Cerebellar nuclear complex (tissue), 1 donor: ENCODE measurements around the gene LIN9.
"Not testable (repeated sequence)": the region's sequence is repeated elsewhere in the genome, so short reads cannot be mapped to it uniquely, and the experiment has no call there.

Source experiments
- DNase-seq, 2 experiments: peaks; one replicate each; lab custom pipeline; 2025; lab: John Stamatoyannopoulos, UW

Gene LIN9

GRCh38 chr1:226308723-226309397 is at the start of gene LIN9:
Gene LIN9 (minus strand): TSS chr1:226309164. CDS start chr1:226309139, 25 bp downstream.
- peak in 1 of 2 experiments; percentile 21 for DNase-seq

GRCh38 chr1:226357416-226357815 is 48.5 kb upstream of the LIN9 start:
- no peak for DNase-seq

- DNase-seq = peak; percentile 18 to 61
Observed at GRCh38 chr1:226355669-226356551, 46.9 kb upstream of the LIN9 start.

GRCh38 chr1:226355016-226355415 is 46.1 kb upstream of the LIN9 start:
- DNase-seq = no peak

GRCh38 chr1:226353698-226354525 is 44.9 kb upstream of the LIN9 start:
- no peak for DNase-seq

- DNase-seq = no peak
Observed at GRCh38 chr1:226351709-226352108, 42.7 kb upstream of the LIN9 start.

GRCh38 chr1:226350519-226350865 is 41.5 kb upstream of the LIN9 start:
- DNase-seq = no peak

GRCh38 chr1:226349801-226350518 is 41.0 kb upstream of the LIN9 start:
- no peak for DNase-seq

- no peak for DNase-seq
Observed at GRCh38 chr1:226349081-226349480, 40.1 kb upstream of the LIN9 start.

- DNase-seq = no peak
Observed at GRCh38 chr1:226344441-226345259, 35.7 kb upstream of the LIN9 start.

- no peak for DNase-seq
Observed at GRCh38 chr1:226342656-226343055, 33.7 kb upstream of the LIN9 start.

- DNase-seq = not testable (repeated sequence)
Observed at GRCh38 chr1:226340111-226340510, 31.1 kb upstream of the LIN9 start.

- no peak for DNase-seq
Observed at GRCh38 chr1:226337276-226337875, 28.4 kb upstream of the LIN9 start.

- DNase-seq = no peak
Observed at GRCh38 chr1:226335661-226336060, 26.7 kb upstream of the LIN9 start.

GRCh38 chr1:226332947-226333346 is 24.0 kb upstream of the LIN9 start:
- no peak for DNase-seq

GRCh38 chr1:226329237-226329636 is 20.3 kb upstream of the LIN9 start:
- no peak for DNase-seq

- no peak for DNase-seq
Observed at GRCh38 chr1:226327761-226328162, 18.8 kb upstream of the LIN9 start.

GRCh38 chr1:226325178-226325577 is 16.2 kb upstream of the LIN9 start:
- no peak for DNase-seq

- DNase-seq = no peak
Observed at GRCh38 chr1:226324479-226324878, 15.5 kb upstream of the LIN9 start.

GRCh38 chr1:226322986-226323385 is 14.0 kb upstream of the LIN9 start:
- DNase-seq = no peak
